Measurements from ENCODE around the gene USP21.

DNA sequence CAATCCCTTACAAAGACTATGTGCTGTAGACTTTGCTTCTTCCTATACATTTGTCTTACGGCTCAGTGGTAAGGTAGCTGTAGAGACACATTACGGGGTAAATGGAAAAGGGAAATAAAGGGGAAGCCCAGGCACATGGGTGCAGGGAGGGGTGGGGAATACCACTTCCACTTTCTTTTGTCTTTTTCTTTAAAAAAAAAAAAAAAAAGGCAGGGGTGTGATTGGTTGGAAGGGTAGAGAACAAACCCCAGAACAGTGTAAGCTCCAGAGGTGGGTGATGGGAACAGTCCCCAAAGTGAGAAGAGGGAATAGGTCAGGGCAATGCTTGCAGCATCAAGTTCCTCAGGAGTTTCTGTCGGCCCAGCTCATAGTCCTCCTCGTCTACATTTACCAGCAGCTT, 37.5 kb upstream of the USP21 start:
- no peak for TF ChIP-seq EP300 (IDR thresholded peaks at IDR 0.05)
- TF ChIP-seq POLR2A (IDR thresholded peaks at IDR 0.05): no peak
- TF ChIP-seq, protein P1, sequence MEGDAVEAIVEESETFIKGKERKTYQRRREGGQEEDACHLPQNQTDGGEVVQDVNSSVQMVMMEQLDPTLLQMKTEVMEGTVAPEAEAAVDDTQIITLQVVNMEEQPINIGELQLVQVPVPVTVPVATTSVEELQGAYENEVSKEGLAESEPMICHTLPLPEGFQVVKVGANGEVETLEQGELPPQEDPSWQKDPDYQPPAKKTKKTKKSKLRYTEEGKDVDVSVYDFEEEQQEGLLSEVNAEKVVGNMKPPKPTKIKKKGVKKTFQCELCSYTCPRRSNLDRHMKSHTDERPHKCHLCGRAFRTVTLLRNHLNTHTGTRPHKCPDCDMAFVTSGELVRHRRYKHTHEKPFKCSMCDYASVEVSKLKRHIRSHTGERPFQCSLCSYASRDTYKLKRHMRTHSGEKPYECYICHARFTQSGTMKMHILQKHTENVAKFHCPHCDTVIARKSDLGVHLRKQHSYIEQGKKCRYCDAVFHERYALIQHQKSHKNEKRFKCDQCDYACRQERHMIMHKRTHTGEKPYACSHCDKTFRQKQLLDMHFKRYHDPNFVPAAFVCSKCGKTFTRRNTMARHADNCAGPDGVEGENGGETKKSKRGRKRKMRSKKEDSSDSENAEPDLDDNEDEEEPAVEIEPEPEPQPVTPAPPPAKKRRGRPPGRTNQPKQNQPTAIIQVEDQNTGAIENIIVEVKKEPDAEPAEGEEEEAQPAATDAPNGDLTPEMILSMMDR (IDR thresholded peaks at IDR 0.05): no peak

Data from ovary (tissue), 3 donors.